Keratinocyte (primary cell): ENCODE results near the gene NPAS3. TPM values are rescaled to one million over a fixed set of nuclear protein-coding genes. Genes with fewer than 3 reads are reported as not detected.

Source experiments
- DNase-seq: peaks from one replicate; pipeline ENCODE4 v3.0.0-alpha.2; 2011; ENCODE audit warnings: low read depth, missing footprints, low spot score
- FAIRE-seq: peaks from 2 replicates; lab custom pipeline; 2011; peaks lifted over from hg19 to GRCh38; lab: Jason Lieb, UNC
- H2AFZ ChIP-seq: 2 replicates; pipeline ENCODE4 v1.6.0; 2012; ENCODE audit warnings: low read length, control low read depth, inconsistent platforms; ENCODE audit not compliant: control insufficient read depth
- H3K27ac ChIP-seq: 2 replicates; pipeline ENCODE4 v1.5.1; 2011; ENCODE audit warnings: low read length; ENCODE audit not compliant: control insufficient read depth, insufficient read depth
- H3K27me3 ChIP-seq: 3 replicates; pipeline ENCODE4 v1.6.0; 2011; ENCODE audit warnings: low read length; ENCODE audit not compliant: control insufficient read depth, insufficient read depth; ENCODE audit errors: extremely low read depth
- H3K36me3 ChIP-seq, 2 experiments: 2 replicates in 1 of 2; 3 replicates in 1 of 2; pipeline ENCODE4 v1.5.1; 2011; ENCODE audit warnings: low read length in 2 of 2, mild to moderate bottlenecking in 1 of 2; ENCODE audit not compliant: control insufficient read depth in 2 of 2, insufficient read depth in 2 of 2; ENCODE audit errors: extremely low read depth in 1 of 2
- H3K4me1 ChIP-seq: 3 replicates; pipeline ENCODE4 v1.5.1; 2011; ENCODE audit warnings: low read length; ENCODE audit not compliant: control insufficient read depth, insufficient read depth; ENCODE audit errors: extremely low read depth
- H3K4me2 ChIP-seq: 3 replicates; pipeline ENCODE4 v1.6.0; 2011; ENCODE audit warnings: low read depth, low read length; ENCODE audit not compliant: control insufficient read depth, insufficient read depth; ENCODE audit errors: extremely low read depth
- H3K4me3 ChIP-seq, 3 experiments: fragments of 200-600 bp in 1 of 3; sonication (generic) in 1 of 3; 2 replicates in 2 of 3; 3 replicates in 1 of 3; pipeline ENCODE4 v1.5.1; 2011 to 2016; ENCODE audit warnings: low read length in 3 of 3, mild to moderate bottlenecking in 3 of 3, control low read depth in 2 of 3, inconsistent platforms in 1 of 3, low read depth in 1 of 3, mixed read lengths in 1 of 3, mixed run types in 1 of 3, moderate library complexity in 1 of 3; ENCODE audit not compliant: control insufficient read depth in 2 of 3, insufficient read depth in 2 of 3; ENCODE audit errors: extremely low read depth in 1 of 3
- H3K79me2 ChIP-seq: 2 replicates; pipeline ENCODE4 v1.6.0; 2012; ENCODE audit warnings: low read length; ENCODE audit not compliant: control insufficient read depth, insufficient read depth
- H3K9ac ChIP-seq: 3 replicates; pipeline ENCODE4 v1.6.0; 2011; ENCODE audit warnings: low read length; ENCODE audit not compliant: control insufficient read depth, insufficient read depth; ENCODE audit errors: extremely low read depth
- H3K9me1 ChIP-seq: 3 replicates; pipeline ENCODE4 v1.6.0; 2011; ENCODE audit warnings: low read length; ENCODE audit not compliant: control insufficient read depth, insufficient read depth; ENCODE audit errors: extremely low read depth
- H3K9me3 ChIP-seq: 2 replicates; pipeline ENCODE4 v1.5.1; 2012; ENCODE audit warnings: low read depth, low read length; ENCODE audit not compliant: control insufficient read depth
- H4K20me1 ChIP-seq: 3 replicates; pipeline ENCODE4 v1.6.0; 2011; ENCODE audit warnings: low read length; ENCODE audit not compliant: control insufficient read depth, insufficient read depth; ENCODE audit errors: extremely low read depth
- CTCF ChIP-seq, 3 experiments: IDR thresholded peaks in 1 of 3; conservative IDR thresholded peaks in 1 of 3; optimal IDR thresholded peaks in 1 of 3; 2 replicates in 2 of 3; 3 replicates in 1 of 3; pipeline versions ENCODE3 to v1.5.1; 2011; ENCODE audit warnings: low read length in 3 of 3, mild to moderate bottlenecking in 3 of 3, moderate library complexity in 2 of 3, control low read depth in 1 of 3, inconsistent platforms in 1 of 3; ENCODE audit not compliant: insufficient read depth in 2 of 3; ENCODE audit errors: extremely low read depth in 1 of 3
- EZH2 ChIP-seq: IDR thresholded peaks from one replicate; pipeline ENCODE4 v1.6.1; 2012; ENCODE audit warnings: inconsistent platforms, mild to moderate bottlenecking, low read length, moderate library complexity
- dilution Hi-C: fragments of 300-500 bp; cut with MboI; formaldehyde crosslinking; loops from one replicate; pipeline ENCODE4 v1.7.0; 2020; ENCODE audit warnings: low sequenced_read_pairs; ENCODE audit not compliant: extremely low pct_ligation_motif_present
- polyA plus RNA-seq, 5 experiments: library from polyadenylated mRNA; depleted of rRNA in 3 of 5; stranded (reverse) in 3 of 5; stranded (forward) in 1 of 5; unstranded in 1 of 5; fragments of >200 nt; gene quantifications; 1 replicate in 1 of 5; 2 replicates in 3 of 5; 3 replicates in 1 of 5; pipeline versions ENCODE4 v1.2.1 to v1.2.3, GENCODE V29; 2011 to 2012; ENCODE audit warnings: missing spikeins in 2 of 5, low read depth in 1 of 5, low replicate concordance in 1 of 5

The NPAS3 gene
- polyA plus RNA-seq, 1 donor (not counting 4 experiments of a cell fraction or from before 2014, with no cell fraction given) = 0.07 TPM

GRCh38 chr14:33259764-33260163 is 321.1 kb downstream of the NPAS3 start:
- Histone ChIP-seq H3K27me3 (no peaks in the 10 kb centered on the region), H3K4me1 (no peaks in the 10 kb centered on the region), H3K36me3 (no peaks in the 10 kb centered on the region), H3K9me3 (no peaks in the 10 kb centered on the region), H3K27ac (no peak overlapping the region), H3K9ac (no peak overlapping the region), H3K9me1 (no peaks in the 10 kb centered on the region), H2AFZ (no peak overlapping the region), H3K4me3 (no peak overlapping the region), H3K79me2 (no peaks in the 10 kb centered on the region), H3K4me2 (no peak overlapping the region), H4K20me1 (no peaks in the 10 kb centered on the region)
- DNase-seq = no peak
- TF ChIP-seq EZH2 (no peak), CTCF (optimal IDR thresholded peaks at IDR 0.05 in 1 of 3, IDR thresholded peaks at IDR 0.05 in 1 of 3, conservative IDR thresholded peaks at IDR 0.05 in 1 of 3; ENCODE audit: extremely low read depth in 1 of 3, insufficient read depth in 2 of 3, low read length in 3 of 3) (no peak)
- no peak for FAIRE-seq
- dilution Hi-C loops = no loop called here

GRCh38 chr14:33271216-33271615 is 332.5 kb downstream of the NPAS3 start:
- Histone ChIP-seq H3K9me1 (no peaks in the 10 kb centered on the region), H4K20me1 (no peaks in the 10 kb centered on the region), H3K4me2 (no peak overlapping the region), H3K27me3 (no peaks in the 10 kb centered on the region), H3K9ac (no peak overlapping the region), H3K27ac (no peak overlapping the region), H3K9me3 (no peaks in the 10 kb centered on the region), H3K4me3 (no peak overlapping the region), H2AFZ (no peak overlapping the region), H3K36me3 (no peaks in the 10 kb centered on the region), H3K79me2 (no peaks in the 10 kb centered on the region), H3K4me1 (no peaks in the 10 kb centered on the region)
- DNase-seq (no peak), FAIRE-seq (no peak)
- no peak for TF ChIP-seq CTCF (optimal IDR thresholded peaks at IDR 0.05 in 1 of 3, IDR thresholded peaks at IDR 0.05 in 1 of 3, conservative IDR thresholded peaks at IDR 0.05 in 1 of 3; ENCODE audit: extremely low read depth in 1 of 3, insufficient read depth in 2 of 3, low read length in 3 of 3)
- TF ChIP-seq EZH2 = no peak
- dilution Hi-C loops = no loop called here
